Stimulated activated CD8-positive, alpha-beta memory T cell treated with anti-CD3 and anti-CD28 coated beads, Interleukin-15, amount 100 ng/mL, for 48 hours (primary cell): ENCODE measurements around the gene NHLRC4.
A peak's percentile ranks its signal among the peaks of the same experiment; 100 is the strongest.

Experiments
- DNase-seq, 2 donors: peaks; one replicate each; pipeline ENCODE4 v3.0.0-alpha.2; 2020; ENCODE audit warnings: low read depth in 2 of 2

Gene NHLRC4

GRCh38 chr16:582614-583331 is 16.0 kb downstream of the NHLRC4 start:
- DNase-seq, result no peak

GRCh38 chr16:583470-583814 is 16.6 kb downstream of the NHLRC4 start:
- DNase-seq, result no peak

- DNase-seq, result no peak
These were observed 17.2 kb downstream of the NHLRC4 start for GRCh38 chr16:583815-584591.

GRCh38 chr16:585351-585750 is 18.5 kb downstream of the NHLRC4 start:
- no peak for DNase-seq

- no peak for DNase-seq
These were observed 19.3 kb downstream of the NHLRC4 start for GRCh38 chr16:586047-586644.

- no peak for DNase-seq
These were observed 20.1 kb downstream of the NHLRC4 start for GRCh38 chr16:586645-587590.

- peak in 1 of 2 donors; percentile 39 for DNase-seq
These were observed 21.8 kb downstream of the NHLRC4 start for GRCh38 chr16:588639-588888.

GRCh38 chr16:588889-589657 is 22.3 kb downstream of the NHLRC4 start:
- DNase-seq, result peak; percentile 92 to 95

GRCh38 chr16:589658-590187 is 22.9 kb downstream of the NHLRC4 start, which contains the start of gene RAB40C:
Gene RAB40C (plus strand): TSS chr16:590066. CDS start chr16:590292, 226 bp downstream.
- DNase-seq, result peak; percentile 97 to 98

GRCh38 chr16:590188-590814 is 23.5 kb downstream of the NHLRC4 start:
- no peak for DNase-seq

- no peak for DNase-seq
These were observed 24.0 kb downstream of the NHLRC4 start for GRCh38 chr16:590815-591200.

- no peak for DNase-seq
These were observed 24.4 kb downstream of the NHLRC4 start for GRCh38 chr16:591231-591630.

GRCh38 chr16:591892-592517 is 25.2 kb downstream of the NHLRC4 start:
- DNase-seq, result no peak

GRCh38 chr16:592518-593306 is 25.9 kb downstream of the NHLRC4 start:
- DNase-seq, result no peak

GRCh38 chr16:593406-593805 is 26.6 kb downstream of the NHLRC4 start:
- DNase-seq, result no peak

GRCh38 chr16:593807-594206 is 27.0 kb downstream of the NHLRC4 start:
- no peak for DNase-seq

- no peak for DNase-seq
These were observed 28.3 kb downstream of the NHLRC4 start for GRCh38 chr16:595094-595528.

- DNase-seq, result no peak
These were observed 29.3 kb downstream of the NHLRC4 start for GRCh38 chr16:595942-596735.
